ENCODE results near the gene OR9Q1.

GRCh38 chr11:58047818-58048217 lies 24.1 kb downstream of the OR9Q1 start:
- TF ChIP-seq, protein P1, sequence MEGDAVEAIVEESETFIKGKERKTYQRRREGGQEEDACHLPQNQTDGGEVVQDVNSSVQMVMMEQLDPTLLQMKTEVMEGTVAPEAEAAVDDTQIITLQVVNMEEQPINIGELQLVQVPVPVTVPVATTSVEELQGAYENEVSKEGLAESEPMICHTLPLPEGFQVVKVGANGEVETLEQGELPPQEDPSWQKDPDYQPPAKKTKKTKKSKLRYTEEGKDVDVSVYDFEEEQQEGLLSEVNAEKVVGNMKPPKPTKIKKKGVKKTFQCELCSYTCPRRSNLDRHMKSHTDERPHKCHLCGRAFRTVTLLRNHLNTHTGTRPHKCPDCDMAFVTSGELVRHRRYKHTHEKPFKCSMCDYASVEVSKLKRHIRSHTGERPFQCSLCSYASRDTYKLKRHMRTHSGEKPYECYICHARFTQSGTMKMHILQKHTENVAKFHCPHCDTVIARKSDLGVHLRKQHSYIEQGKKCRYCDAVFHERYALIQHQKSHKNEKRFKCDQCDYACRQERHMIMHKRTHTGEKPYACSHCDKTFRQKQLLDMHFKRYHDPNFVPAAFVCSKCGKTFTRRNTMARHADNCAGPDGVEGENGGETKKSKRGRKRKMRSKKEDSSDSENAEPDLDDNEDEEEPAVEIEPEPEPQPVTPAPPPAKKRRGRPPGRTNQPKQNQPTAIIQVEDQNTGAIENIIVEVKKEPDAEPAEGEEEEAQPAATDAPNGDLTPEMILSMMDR (conservative IDR thresholded peaks at IDR 0.05; ENCODE audit: low read depth in 2 of 2): no peak
- TF ChIP-seq EZH2phosphoT487 (IDR thresholded peaks at IDR 0.05; ENCODE audit: unreplicated experiment) (no peak), POLR2AphosphoS5 (IDR thresholded peaks at IDR 0.05; ENCODE audit: low read depth) (no peak), JUNB (IDR thresholded peaks at IDR 0.05; ENCODE audit: unreplicated experiment) (no peak), CREB1 (CRISPR knock-in tag; IDR thresholded peaks at IDR 0.05; ENCODE audit: low read depth) (no peak), EZH2 (IDR thresholded peaks at IDR 0.05; ENCODE audit: low read depth, unreplicated experiment) (no peak), STAT1 (IDR thresholded peaks at IDR 0.05; ENCODE audit: unreplicated experiment) (no peak), ZNF331 (CRISPR knock-in tag; IDR thresholded peaks at IDR 0.05; ENCODE audit: low read depth) (no peak), NANOG (IDR thresholded peaks at IDR 0.05; ENCODE audit: borderline replicate concordance) (no peak), ZNF114 (CRISPR knock-in tag; IDR thresholded peaks at IDR 0.05) (no peak)
- TF ChIP-seq, protein P2, sequence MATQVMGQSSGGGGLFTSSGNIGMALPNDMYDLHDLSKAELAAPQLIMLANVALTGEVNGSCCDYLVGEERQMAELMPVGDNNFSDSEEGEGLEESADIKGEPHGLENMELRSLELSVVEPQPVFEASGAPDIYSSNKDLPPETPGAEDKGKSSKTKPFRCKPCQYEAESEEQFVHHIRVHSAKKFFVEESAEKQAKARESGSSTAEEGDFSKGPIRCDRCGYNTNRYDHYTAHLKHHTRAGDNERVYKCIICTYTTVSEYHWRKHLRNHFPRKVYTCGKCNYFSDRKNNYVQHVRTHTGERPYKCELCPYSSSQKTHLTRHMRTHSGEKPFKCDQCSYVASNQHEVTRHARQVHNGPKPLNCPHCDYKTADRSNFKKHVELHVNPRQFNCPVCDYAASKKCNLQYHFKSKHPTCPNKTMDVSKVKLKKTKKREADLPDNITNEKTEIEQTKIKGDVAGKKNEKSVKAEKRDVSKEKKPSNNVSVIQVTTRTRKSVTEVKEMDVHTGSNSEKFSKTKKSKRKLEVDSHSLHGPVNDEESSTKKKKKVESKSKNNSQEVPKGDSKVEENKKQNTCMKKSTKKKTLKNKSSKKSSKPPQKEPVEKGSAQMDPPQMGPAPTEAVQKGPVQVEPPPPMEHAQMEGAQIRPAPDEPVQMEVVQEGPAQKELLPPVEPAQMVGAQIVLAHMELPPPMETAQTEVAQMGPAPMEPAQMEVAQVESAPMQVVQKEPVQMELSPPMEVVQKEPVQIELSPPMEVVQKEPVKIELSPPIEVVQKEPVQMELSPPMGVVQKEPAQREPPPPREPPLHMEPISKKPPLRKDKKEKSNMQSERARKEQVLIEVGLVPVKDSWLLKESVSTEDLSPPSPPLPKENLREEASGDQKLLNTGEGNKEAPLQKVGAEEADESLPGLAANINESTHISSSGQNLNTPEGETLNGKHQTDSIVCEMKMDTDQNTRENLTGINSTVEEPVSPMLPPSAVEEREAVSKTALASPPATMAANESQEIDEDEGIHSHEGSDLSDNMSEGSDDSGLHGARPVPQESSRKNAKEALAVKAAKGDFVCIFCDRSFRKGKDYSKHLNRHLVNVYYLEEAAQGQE (IDR thresholded peaks at IDR 0.05; ENCODE audit: unreplicated experiment): no peak
- TF ChIP-seq, protein P3, sequence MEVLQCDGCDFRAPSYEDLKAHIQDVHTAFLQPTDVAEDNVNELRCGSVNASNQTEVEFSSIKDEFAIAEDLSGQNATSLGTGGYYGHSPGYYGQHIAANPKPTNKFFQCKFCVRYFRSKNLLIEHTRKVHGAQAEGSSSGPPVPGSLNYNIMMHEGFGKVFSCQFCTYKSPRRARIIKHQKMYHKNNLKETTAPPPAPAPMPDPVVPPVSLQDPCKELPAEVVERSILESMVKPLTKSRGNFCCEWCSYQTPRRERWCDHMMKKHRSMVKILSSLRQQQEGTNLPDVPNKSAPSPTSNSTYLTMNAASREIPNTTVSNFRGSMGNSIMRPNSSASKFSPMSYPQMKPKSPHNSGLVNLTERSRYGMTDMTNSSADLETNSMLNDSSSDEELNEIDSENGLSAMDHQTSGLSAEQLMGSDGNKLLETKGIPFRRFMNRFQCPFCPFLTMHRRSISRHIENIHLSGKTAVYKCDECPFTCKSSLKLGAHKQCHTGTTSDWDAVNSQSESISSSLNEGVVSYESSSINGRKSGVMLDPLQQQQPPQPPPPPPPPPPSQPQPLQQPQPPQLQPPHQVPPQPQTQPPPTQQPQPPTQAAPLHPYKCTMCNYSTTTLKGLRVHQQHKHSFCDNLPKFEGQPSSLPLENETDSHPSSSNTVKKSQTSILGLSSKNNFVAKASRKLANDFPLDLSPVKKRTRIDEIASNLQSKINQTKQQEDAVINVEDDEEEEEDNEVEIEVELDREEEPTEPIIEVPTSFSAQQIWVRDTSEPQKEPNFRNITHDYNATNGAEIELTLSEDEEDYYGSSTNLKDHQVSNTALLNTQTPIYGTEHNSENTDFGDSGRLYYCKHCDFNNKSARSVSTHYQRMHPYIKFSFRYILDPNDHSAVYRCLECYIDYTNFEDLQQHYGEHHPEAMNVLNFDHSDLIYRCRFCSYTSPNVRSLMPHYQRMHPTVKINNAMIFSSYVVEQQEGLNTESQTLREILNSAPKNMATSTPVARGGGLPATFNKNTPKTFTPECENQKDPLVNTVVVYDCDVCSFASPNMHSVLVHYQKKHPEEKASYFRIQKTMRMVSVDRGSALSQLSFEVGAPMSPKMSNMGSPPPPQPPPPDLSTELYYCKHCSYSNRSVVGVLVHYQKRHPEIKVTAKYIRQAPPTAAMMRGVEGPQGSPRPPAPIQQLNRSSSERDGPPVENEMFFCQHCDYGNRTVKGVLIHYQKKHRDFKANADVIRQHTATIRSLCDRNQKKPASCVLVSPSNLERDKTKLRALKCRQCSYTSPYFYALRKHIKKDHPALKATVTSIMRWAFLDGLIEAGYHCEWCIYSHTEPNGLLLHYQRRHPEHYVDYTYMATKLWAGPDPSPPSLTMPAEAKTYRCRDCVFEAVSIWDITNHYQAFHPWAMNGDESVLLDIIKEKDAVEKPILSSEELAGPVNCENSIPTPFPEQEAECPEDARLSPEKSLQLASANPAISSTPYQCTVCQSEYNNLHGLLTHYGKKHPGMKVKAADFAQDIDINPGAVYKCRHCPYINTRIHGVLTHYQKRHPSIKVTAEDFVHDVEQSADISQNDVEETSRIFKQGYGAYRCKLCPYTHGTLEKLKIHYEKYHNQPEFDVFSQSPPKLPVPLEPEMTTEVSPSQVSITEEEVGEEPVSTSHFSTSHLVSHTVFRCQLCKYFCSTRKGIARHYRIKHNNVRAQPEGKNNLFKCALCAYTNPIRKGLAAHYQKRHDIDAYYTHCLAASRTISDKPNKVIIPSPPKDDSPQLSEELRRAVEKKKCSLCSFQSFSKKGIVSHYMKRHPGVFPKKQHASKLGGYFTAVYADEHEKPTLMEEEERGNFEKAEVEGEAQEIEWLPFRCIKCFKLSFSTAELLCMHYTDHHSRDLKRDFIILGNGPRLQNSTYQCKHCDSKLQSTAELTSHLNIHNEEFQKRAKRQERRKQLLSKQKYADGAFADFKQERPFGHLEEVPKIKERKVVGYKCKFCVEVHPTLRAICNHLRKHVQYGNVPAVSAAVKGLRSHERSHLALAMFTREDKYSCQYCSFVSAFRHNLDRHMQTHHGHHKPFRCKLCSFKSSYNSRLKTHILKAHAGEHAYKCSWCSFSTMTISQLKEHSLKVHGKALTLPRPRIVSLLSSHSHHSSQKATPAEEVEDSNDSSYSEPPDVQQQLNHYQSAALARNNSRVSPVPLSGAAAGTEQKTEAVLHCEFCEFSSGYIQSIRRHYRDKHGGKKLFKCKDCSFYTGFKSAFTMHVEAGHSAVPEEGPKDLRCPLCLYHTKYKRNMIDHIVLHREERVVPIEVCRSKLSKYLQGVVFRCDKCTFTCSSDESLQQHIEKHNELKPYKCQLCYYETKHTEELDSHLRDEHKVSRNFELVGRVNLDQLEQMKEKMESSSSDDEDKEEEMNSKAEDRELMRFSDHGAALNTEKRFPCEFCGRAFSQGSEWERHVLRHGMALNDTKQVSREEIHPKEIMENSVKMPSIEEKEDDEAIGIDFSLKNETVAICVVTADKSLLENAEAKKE (CRISPR knock-in tag; IDR thresholded peaks at IDR 0.05): no peak
- TF ChIP-seq, protein P4, sequence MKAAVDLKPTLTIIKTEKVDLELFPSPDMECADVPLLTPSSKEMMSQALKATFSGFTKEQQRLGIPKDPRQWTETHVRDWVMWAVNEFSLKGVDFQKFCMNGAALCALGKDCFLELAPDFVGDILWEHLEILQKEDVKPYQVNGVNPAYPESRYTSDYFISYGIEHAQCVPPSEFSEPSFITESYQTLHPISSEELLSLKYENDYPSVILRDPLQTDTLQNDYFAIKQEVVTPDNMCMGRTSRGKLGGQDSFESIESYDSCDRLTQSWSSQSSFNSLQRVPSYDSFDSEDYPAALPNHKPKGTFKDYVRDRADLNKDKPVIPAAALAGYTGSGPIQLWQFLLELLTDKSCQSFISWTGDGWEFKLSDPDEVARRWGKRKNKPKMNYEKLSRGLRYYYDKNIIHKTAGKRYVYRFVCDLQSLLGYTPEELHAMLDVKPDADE (IDR thresholded peaks at IDR 0.05): no peak

All from GM23338 (cell line).